Activated T-cell treated with anti-CD3 and anti-CD28 coated beads, Interleukin-2, amount 50 U/mL, for 4 hours (primary cell): Measurements from ENCODE around the gene PBLD. TPM values are rescaled to one million over a fixed set of nuclear protein-coding genes. Genes with fewer than 3 reads are reported as not detected.

Experiments used
- ATAC-seq, 2 donors: fragments of 200-7000 bp; cut with Tn5 transposase; one replicate each; pipeline ENCODE4 v1.10.0; 2021
- DNase-seq: peaks from one replicate; pipeline ENCODE4 v3.0.0-alpha.2; 2020
- H3K27me3 Mint-ChIP-seq: one replicate; pipeline ENCODE4 v1.8.0; 2021; ENCODE audit warnings: low read depth, mixed read lengths
- H3K36me3 Mint-ChIP-seq: one replicate; pipeline ENCODE4 v1.8.0; 2022; ENCODE audit warnings: mixed read lengths; ENCODE audit not compliant: insufficient read depth
- H3K4me1 Mint-ChIP-seq: one replicate; pipeline ENCODE4 v1.8.0; 2021; ENCODE audit warnings: low read depth, mixed read lengths
- H3K4me3 Mint-ChIP-seq: one replicate; pipeline ENCODE4 v1.8.0; 2021; ENCODE audit warnings: mild to moderate bottlenecking, moderate library complexity, mixed read lengths
- H3K9me3 Mint-ChIP-seq: one replicate; pipeline ENCODE4 v1.8.0; 2021; ENCODE audit warnings: mixed read lengths
- total RNA-seq, 3 donors: library from RNA; stranded (reverse); gene quantifications; one replicate each; pipeline ENCODE4 v1.2.1, GENCODE V29; 2021

The PBLD gene
- 1 to 10 TPM in 1 of 3 donors, under 1 TPM in 2; 0.18 to 1.1 (median 0.37) TPM for total RNA-seq

DNA sequence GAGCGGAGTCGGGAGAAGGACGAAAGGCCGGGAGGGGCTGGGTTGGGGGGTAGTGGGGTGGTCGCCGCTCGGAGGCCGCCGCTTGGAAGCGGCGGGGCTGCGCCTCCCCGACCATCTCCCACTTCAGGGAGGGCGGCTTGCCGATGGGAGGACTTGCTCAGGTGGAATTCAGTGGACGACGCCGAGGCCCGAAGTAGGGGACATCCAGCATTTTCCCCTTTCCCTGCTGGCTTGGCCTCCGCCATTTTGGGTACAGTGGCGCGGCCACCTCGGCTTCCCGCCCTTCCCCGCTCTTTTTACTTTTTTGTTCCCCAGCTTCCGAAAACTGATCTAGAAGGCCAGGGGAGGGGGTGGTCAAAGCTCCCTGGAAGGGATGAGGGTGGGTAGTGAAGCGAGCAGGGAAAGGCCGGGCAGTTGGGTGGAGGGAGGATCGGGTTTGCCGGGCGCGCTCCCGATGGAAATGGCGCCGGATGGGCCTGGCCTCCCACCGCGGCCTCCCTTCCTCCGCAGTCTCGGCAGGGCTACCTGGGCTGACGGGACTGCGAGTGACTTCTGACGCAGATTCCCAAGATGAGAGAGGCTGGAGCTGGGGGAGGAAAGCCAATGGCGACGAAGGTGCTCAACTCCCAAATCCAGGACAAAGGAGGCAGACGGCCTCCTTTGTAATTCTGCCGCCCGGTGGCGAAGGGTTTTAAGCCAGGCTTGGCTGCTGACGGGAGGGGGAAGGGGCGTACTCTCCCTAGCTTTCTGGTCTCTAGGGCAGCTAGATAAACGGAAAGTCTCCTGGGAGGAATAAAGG lies at the start of gene PBLD:
Gene PBLD (minus strand): TSS at position 670 of the 799 bp plus-strand sequence. CDS start 26,084 bp downstream, outside the sequence.
- peak; percentile 40 for DNase-seq
- Mint-ChIP-seq H3K9me3 (no peaks in the 10 kb centered on the region), H3K4me1 (peaks cover 58% of the 10 kb centered on the region), H3K36me3 (peaks cover 28% of the 10 kb centered on the region), H3K4me3 (peak within 1 kb of the TSS; percentile 100), H3K27me3 (no peaks in the 10 kb centered on the region)
- ATAC-seq, result peak; percentile 25 to 26

- H3K4me1 Mint-ChIP-seq, result no peaks in the 10 kb centered on the region
- H3K4me3 Mint-ChIP-seq, result no peak overlapping the region
- no peak for ATAC-seq
- H3K36me3 Mint-ChIP-seq, result peaks cover 26% of the 10 kb centered on the region
- H3K27me3 Mint-ChIP-seq, result no peaks in the 10 kb centered on the region
- peaks cover 9% of the 10 kb centered on the region for H3K9me3 Mint-ChIP-seq
- DNase-seq, result no peak
These were observed 38.9 kb upstream of the PBLD start for GRCh38 chr10:68371604-68372003.

DNA sequence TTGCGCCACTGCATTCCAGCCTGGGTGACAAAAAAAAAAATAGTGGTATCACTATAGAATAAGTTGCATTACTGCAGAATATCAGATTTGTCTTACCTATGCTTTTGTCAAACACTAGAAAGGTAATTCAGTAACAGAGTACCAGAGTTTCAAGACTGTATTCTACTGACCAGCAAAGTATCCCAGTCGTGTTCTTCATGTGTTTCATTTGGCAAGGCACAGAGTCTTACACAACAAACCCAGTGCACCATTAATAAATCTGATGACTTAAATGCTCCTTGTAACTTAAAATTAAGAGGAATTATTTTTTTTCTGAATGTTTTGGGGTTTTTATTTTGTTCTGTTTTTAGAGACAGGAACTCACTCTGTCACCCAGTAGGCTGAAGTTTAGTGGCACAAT lies 34.4 kb upstream of the PBLD start:
- H3K36me3 Mint-ChIP-seq, result peaks cover 15% of the 10 kb centered on the region
- H3K4me1 Mint-ChIP-seq, result no peaks in the 10 kb centered on the region
- H3K9me3 Mint-ChIP-seq, result peaks cover 9% of the 10 kb centered on the region
- DNase-seq, result no peak
- H3K4me3 Mint-ChIP-seq, result no peak overlapping the region
- H3K27me3 Mint-ChIP-seq, result no peaks in the 10 kb centered on the region
- no peak for ATAC-seq

DNA sequence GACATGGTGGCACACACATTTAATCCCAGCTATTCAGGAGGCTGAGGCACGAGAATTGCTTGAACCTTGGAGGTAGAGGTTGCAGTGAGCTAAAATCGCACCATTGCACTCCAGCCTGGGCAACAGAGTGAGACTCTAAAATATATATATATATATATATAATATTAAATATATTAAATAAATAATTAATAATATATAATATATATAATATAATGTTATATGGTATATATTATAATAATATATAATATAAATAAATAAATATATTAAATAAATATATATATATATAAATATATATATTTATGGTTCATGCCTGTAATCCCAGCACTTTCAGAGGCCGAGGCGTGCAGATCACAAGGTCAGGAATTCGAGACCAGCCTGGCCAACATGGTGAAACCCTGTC lies 33.9 kb upstream of the PBLD start:
- no peak overlapping the region for H3K4me3 Mint-ChIP-seq
- H3K36me3 Mint-ChIP-seq, result peaks cover 16% of the 10 kb centered on the region
- peaks cover 7% of the 10 kb centered on the region for H3K9me3 Mint-ChIP-seq
- H3K27me3 Mint-ChIP-seq, result no peaks in the 10 kb centered on the region
- no peaks in the 10 kb centered on the region for H3K4me1 Mint-ChIP-seq
- DNase-seq (no peak), ATAC-seq (no peak)

- ATAC-seq (no peak), DNase-seq (no peak)
- no peak overlapping the region for H3K4me3 Mint-ChIP-seq
- H3K27me3 Mint-ChIP-seq, result no peaks in the 10 kb centered on the region
- peaks cover 3% of the 10 kb centered on the region for H3K9me3 Mint-ChIP-seq
- no peaks in the 10 kb centered on the region for H3K4me1 Mint-ChIP-seq
- H3K36me3 Mint-ChIP-seq, result peaks cover 10% of the 10 kb centered on the region
These were observed 32.9 kb upstream of the PBLD start for GRCh38 chr10:68365611-68366010.

DNA sequence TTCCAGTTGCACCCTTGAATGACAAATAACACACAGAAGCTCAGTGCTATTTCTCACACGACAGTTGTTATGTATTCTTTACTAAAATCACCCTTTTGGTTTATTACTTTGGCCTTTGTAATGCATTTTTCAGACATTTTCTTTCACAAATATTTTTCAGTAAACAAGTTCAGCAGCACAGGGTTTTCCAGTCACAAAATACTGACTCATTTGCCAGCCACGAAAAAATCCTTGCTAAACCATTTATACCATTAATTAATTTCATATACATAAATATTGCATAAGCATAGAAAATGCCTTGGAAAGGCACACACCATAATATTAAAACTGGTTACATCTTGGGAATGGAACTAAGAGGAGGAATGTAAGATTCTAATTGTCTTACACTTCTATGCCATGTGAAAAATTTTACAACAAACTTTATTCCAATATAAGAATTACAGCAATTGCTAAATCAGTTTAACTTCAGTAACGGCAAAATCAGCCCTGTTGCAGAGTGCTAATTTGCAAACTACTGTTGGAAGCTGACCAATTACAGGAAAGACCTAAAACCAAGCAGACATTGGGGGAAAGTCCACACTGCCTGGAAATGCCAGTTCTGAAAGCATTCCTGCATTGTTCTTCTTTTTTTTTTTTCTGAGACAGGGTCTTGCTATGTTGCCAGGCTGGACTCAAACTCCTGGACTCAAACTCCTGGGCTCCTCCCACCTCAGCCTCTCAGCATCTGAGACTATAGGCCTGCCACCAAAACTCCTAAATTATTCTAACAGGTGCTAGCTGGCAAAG lies 31.6 kb upstream of the PBLD start:
- ATAC-seq, result no peak

DNA sequence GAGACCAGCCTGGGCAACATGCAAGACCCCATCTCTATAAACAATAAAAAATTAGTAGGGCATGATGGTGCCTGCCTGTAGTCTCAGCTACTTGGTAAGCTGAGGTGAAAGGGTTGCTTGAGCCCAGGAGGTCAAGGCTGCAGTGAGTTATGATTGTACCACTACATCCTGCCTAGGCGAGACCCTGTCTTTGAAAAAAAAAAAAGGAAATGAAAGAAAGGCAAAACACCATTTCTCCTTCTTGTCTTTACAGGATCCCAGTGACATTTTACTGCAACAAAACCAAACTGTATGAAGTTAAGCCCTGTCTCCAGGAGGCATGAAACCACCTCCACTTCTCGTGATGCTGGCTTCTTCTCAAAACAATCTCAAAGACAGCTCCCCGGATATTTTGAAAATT lies 29.9 kb upstream of the PBLD start:
- ATAC-seq, result no peak
- Mint-ChIP-seq H3K4me3 (no peak overlapping the region), H3K4me1 (no peaks in the 10 kb centered on the region), H3K36me3 (peaks cover 7% of the 10 kb centered on the region), H3K9me3 (no peaks in the 10 kb centered on the region), H3K27me3 (no peaks in the 10 kb centered on the region)
- no peak for DNase-seq

More for the DNA sequence above, 31.6 kb upstream of the PBLD start:
- no peak overlapping the region for H3K4me3 Mint-ChIP-seq
- no peaks in the 10 kb centered on the region for H3K9me3 Mint-ChIP-seq
- no peaks in the 10 kb centered on the region for H3K4me1 Mint-ChIP-seq
- no peak for DNase-seq
- no peaks in the 10 kb centered on the region for H3K27me3 Mint-ChIP-seq
- H3K36me3 Mint-ChIP-seq, result peaks cover 7% of the 10 kb centered on the region

DNA sequence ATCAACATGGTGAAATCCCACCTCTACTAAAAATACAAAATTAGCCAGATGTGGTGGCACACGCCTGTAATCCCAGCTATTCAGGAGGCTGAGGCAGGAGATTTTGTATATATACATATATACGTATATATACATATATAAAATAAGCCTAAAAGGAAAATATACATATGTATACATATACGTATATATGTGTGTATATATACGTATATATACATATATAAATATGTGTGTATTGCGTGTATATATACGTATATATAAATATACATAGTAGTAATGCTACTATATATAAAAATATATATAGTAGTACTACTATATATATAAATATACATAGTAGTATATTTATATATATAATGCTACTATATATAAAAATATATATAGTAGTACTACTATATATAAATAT lies 26.5 kb upstream of the PBLD start:
- DNase-seq (no peak), ATAC-seq (no peak)
- H3K9me3 Mint-ChIP-seq, result no peaks in the 10 kb centered on the region
- H3K27me3 Mint-ChIP-seq, result no peaks in the 10 kb centered on the region
- H3K36me3 Mint-ChIP-seq, result peaks cover 8% of the 10 kb centered on the region
- no peaks in the 10 kb centered on the region for H3K4me1 Mint-ChIP-seq
- no peak overlapping the region for H3K4me3 Mint-ChIP-seq

GRCh38 chr10:68353537-68353936 lies 20.8 kb upstream of the PBLD start:
- Mint-ChIP-seq H3K4me3 (no peak overlapping the region), H3K9me3 (no peaks in the 10 kb centered on the region), H3K36me3 (peaks cover 8% of the 10 kb centered on the region), H3K27me3 (no peaks in the 10 kb centered on the region), H3K4me1 (peaks cover 2% of the 10 kb centered on the region)
- DNase-seq, result no peak
- ATAC-seq, result no peak

DNA sequence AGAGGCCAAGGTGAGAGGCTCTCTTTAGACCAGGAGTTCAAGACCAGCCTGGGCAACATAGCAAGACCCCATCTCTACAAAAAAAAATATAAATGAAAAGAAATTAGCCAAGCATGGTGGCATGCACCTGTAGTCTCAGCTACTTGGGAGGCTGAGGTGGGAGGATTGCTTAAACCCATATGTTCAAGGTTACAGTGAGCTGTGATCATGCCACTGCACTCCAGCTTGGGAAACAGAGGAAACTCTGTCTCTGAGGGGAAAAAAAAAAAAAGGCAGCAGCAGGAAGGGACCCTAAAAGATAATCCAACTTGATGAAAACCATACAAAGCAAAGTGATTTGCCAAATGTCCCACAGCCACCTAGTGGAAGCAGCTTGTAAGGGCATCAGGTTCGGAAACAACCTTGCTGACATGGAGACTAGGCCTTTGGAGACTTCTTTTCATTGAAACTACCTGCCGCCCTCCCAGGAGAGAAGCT lies 15.6 kb upstream of the PBLD start:
- peaks cover 18% of the 10 kb centered on the region for H3K36me3 Mint-ChIP-seq

DNA sequence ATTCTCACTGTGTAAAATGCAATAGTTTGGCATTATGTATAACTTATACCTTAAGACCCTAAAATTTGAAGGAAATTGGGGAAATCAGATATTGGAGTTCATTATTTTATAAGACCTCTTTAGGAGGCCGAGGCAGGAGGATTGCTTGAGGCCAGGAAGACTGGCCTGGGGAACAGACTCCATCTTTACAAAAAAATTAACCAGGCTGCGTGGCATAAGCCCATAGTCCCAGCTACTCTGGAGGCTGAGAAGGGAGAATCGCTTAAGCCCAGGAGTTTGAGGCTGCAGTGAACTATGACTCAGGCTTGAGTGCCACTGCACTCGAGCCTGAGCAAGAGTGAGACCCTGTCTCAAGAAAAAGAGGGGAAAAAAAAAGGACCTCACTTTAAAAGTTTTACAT lies 14.0 kb upstream of the PBLD start:
- no peak for DNase-seq
- H3K4me1 Mint-ChIP-seq, result peaks cover 10% of the 10 kb centered on the region
- H3K27me3 Mint-ChIP-seq, result no peaks in the 10 kb centered on the region
- no peak overlapping the region for H3K4me3 Mint-ChIP-seq
- H3K36me3 Mint-ChIP-seq, result peaks cover 24% of the 10 kb centered on the region
- H3K9me3 Mint-ChIP-seq, result no peaks in the 10 kb centered on the region
- ATAC-seq, result no peak

More for the DNA sequence above, 15.6 kb upstream of the PBLD start:
- ATAC-seq, result peak; percentile 65 to 78
- Mint-ChIP-seq H3K4me3 (no peak overlapping the region), H3K27me3 (no peaks in the 10 kb centered on the region), H3K9me3 (no peaks in the 10 kb centered on the region), H3K4me1 (peaks cover 8% of the 10 kb centered on the region)
- DNase-seq, result peak; percentile 24

GRCh38 chr10:68345621-68346020 lies 12.9 kb upstream of the PBLD start:
- H3K27me3 Mint-ChIP-seq, result no peaks in the 10 kb centered on the region
- H3K9me3 Mint-ChIP-seq, result no peaks in the 10 kb centered on the region
- no peak overlapping the region for H3K4me3 Mint-ChIP-seq
- H3K36me3 Mint-ChIP-seq, result peaks cover 32% of the 10 kb centered on the region
- ATAC-seq (no peak), DNase-seq (no peak)
- peaks cover 14% of the 10 kb centered on the region for H3K4me1 Mint-ChIP-seq

GRCh38 chr10:68342909-68343516 lies 10.3 kb upstream of the PBLD start:
- DNase-seq (no peak), ATAC-seq (no peak)
- H3K9me3 Mint-ChIP-seq, result no peaks in the 10 kb centered on the region
- H3K4me3 Mint-ChIP-seq, result no peak overlapping the region
- H3K4me1 Mint-ChIP-seq, result peaks cover 19% of the 10 kb centered on the region
- H3K27me3 Mint-ChIP-seq, result no peaks in the 10 kb centered on the region
- peaks cover 47% of the 10 kb centered on the region for H3K36me3 Mint-ChIP-seq

- no peaks in the 10 kb centered on the region for H3K27me3 Mint-ChIP-seq
- H3K36me3 Mint-ChIP-seq, result peaks cover 61% of the 10 kb centered on the region
- peaks cover 38% of the 10 kb centered on the region for H3K4me1 Mint-ChIP-seq
These were observed 7.8 kb upstream of the PBLD start for GRCh38 chr10:68340358-68341080.

More at GRCh38 chr10:68340358-68341080, 7.8 kb upstream of the PBLD start:
- DNase-seq (no peak), ATAC-seq (no peak)
- H3K9me3 Mint-ChIP-seq, result no peaks in the 10 kb centered on the region
- H3K4me3 Mint-ChIP-seq, result no peak overlapping the region
